ENCODE measurements around the gene PRIM2.

The PRIM2 gene, protein sequence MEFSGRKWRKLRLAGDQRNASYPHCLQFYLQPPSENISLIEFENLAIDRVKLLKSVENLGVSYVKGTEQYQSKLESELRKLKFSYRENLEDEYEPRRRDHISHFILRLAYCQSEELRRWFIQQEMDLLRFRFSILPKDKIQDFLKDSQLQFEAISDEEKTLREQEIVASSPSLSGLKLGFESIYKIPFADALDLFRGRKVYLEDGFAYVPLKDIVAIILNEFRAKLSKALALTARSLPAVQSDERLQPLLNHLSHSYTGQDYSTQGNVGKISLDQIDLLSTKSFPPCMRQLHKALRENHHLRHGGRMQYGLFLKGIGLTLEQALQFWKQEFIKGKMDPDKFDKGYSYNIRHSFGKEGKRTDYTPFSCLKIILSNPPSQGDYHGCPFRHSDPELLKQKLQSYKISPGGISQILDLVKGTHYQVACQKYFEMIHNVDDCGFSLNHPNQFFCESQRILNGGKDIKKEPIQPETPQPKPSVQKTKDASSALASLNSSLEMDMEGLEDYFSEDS

DNA sequence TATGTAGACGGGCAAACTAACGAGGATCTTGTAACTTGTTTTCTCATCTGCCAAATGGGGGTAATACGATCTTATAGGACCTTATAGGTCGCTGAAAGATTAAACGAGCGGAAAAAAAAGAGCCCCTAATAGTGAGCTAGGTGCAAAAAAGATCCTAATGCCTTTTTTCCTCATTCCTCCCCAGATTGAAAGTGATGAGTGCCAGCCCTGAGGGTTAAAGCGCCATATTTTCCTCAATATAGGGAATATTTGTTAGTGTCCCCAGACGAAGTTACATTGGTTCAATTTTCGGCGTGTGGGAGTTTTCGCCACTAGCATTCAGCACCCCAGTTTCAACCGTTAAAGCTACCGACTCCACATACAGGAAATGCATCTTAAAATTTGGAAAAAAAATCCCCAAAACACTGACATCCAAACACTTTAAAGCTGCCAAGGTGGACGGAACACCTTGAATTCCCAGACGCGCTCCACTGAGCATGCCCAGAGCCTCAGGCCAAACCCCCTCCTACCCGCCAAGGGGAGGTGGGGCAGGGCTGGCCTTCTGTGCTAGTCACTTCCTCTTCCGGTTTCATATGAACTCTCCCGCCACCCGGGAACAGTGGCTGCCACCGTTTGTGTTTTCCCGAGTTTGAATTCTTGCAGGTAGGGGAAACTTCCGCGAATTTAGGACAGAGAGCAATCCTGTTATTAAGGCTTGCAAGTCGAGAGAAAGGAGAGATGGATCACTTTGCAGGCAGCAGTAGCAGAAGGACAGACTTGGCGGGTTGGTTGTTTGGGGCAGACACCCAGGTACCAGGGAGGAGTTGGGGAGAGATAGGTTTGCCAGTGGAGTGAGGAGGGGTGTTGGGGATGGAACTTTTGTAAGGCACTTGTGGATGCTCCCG lies at the start of gene PRIM2:
Gene PRIM2 (plus strand): TSS at position 571 of the 884 bp plus-strand sequence. CDS start 816 bp downstream, outside the sequence.
- TF ChIP-seq CSRNP3 (CRISPR knock-in tag; IDR thresholded peaks at IDR 0.05) (no peak), CSDC2 (CRISPR knock-in tag; IDR thresholded peaks at IDR 0.05) (no peak), SNAI2 (CRISPR knock-in tag; IDR thresholded peaks at IDR 0.05) (no peak), ZC3H10 (CRISPR knock-in tag; IDR thresholded peaks at IDR 0.05) (no peak), ZFP30 (CRISPR knock-in tag; IDR thresholded peaks at IDR 0.05) (no peak), ZFP3 (CRISPR knock-in tag; IDR thresholded peaks at IDR 0.05) (no peak), ZNF70 (CRISPR knock-in tag; IDR thresholded peaks at IDR 0.05) (no peak), GLIS3 (CRISPR knock-in tag; IDR thresholded peaks at IDR 0.05) (no peak), BACH2 (CRISPR knock-in tag; IDR thresholded peaks at IDR 0.05; ENCODE audit: borderline replicate concordance) (no peak), ISL1 (CRISPR knock-in tag; IDR thresholded peaks at IDR 0.05) (no peak), OSR1 (CRISPR knock-in tag; IDR thresholded peaks at IDR 0.05) (no peak), TCF4 (CRISPR knock-in tag; IDR thresholded peaks at IDR 0.05; ENCODE audit: borderline replicate concordance) (no peak), ARNTL (CRISPR knock-in tag; IDR thresholded peaks at IDR 0.05; ENCODE audit: borderline replicate concordance, low read depth) (no peak), TOX (CRISPR knock-in tag; IDR thresholded peaks at IDR 0.05; ENCODE audit: borderline replicate concordance) (no peak), ZNF565 (CRISPR knock-in tag; conservative IDR thresholded peaks at IDR 0.05; ENCODE audit: low read depth) (no peak)
- TF ChIP-seq, protein P1, sequence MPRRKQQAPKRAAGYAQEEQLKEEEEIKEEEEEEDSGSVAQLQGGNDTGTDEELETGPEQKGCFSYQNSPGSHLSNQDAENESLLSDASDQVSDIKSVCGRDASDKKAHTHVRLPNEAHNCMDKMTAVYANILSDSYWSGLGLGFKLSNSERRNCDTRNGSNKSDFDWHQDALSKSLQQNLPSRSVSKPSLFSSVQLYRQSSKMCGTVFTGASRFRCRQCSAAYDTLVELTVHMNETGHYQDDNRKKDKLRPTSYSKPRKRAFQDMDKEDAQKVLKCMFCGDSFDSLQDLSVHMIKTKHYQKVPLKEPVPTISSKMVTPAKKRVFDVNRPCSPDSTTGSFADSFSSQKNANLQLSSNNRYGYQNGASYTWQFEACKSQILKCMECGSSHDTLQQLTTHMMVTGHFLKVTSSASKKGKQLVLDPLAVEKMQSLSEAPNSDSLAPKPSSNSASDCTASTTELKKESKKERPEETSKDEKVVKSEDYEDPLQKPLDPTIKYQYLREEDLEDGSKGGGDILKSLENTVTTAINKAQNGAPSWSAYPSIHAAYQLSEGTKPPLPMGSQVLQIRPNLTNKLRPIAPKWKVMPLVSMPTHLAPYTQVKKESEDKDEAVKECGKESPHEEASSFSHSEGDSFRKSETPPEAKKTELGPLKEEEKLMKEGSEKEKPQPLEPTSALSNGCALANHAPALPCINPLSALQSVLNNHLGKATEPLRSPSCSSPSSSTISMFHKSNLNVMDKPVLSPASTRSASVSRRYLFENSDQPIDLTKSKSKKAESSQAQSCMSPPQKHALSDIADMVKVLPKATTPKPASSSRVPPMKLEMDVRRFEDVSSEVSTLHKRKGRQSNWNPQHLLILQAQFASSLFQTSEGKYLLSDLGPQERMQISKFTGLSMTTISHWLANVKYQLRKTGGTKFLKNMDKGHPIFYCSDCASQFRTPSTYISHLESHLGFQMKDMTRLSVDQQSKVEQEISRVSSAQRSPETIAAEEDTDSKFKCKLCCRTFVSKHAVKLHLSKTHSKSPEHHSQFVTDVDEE (CRISPR knock-in tag; IDR thresholded peaks at IDR 0.05), result no peak
- TF ChIP-seq, protein P2, sequence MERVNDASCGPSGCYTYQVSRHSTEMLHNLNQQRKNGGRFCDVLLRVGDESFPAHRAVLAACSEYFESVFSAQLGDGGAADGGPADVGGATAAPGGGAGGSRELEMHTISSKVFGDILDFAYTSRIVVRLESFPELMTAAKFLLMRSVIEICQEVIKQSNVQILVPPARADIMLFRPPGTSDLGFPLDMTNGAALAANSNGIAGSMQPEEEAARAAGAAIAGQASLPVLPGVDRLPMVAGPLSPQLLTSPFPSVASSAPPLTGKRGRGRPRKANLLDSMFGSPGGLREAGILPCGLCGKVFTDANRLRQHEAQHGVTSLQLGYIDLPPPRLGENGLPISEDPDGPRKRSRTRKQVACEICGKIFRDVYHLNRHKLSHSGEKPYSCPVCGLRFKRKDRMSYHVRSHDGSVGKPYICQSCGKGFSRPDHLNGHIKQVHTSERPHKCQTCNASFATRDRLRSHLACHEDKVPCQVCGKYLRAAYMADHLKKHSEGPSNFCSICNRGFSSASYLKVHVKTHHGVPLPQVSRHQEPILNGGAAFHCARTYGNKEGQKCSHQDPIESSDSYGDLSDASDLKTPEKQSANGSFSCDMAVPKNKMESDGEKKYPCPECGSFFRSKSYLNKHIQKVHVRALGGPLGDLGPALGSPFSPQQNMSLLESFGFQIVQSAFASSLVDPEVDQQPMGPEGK (CRISPR knock-in tag; IDR thresholded peaks at IDR 0.05; ENCODE audit: borderline replicate concordance), result no peak
- TF ChIP-seq, protein P3, sequence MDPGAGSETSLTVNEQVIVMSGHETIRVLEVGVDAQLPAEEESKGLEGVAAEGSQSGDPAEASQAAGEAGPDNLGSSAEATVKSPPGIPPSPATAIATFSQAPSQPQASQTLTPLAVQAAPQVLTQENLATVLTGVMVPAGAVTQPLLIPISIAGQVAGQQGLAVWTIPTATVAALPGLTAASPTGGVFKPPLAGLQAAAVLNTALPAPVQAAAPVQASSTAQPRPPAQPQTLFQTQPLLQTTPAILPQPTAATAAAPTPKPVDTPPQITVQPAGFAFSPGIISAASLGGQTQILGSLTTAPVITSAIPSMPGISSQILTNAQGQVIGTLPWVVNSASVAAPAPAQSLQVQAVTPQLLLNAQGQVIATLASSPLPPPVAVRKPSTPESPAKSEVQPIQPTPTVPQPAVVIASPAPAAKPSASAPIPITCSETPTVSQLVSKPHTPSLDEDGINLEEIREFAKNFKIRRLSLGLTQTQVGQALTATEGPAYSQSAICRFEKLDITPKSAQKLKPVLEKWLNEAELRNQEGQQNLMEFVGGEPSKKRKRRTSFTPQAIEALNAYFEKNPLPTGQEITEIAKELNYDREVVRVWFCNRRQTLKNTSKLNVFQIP (CRISPR knock-in tag; IDR thresholded peaks at IDR 0.05; ENCODE audit: borderline replicate concordance, low read depth), result no peak
- peak; percentile 78 for ATAC-seq

DNA sequence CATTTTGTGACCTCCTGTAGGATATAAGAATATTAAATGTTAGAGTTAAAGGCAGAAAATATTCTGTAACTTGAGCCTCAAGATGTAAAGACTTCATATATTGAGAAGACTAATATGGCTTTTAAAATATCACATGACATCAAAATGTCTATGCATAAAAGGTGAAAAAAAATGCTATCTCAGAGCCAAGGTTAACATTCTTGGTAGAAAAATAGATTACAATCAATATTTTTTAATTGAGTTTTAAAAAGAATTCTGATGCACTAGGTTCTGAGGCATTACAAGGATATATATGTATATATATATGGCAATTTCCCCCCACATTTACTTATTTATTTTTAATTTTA lies 49.2 kb upstream of the PRIM2 start:
- no peak for TF ChIP-seq ZNF565 (CRISPR knock-in tag; conservative IDR thresholded peaks at IDR 0.05; ENCODE audit: low read depth)
- no peak for TF ChIP-seq RARB (CRISPR knock-in tag; IDR thresholded peaks at IDR 0.05)
- TF ChIP-seq, protein P2 (CRISPR knock-in tag; IDR thresholded peaks at IDR 0.05; ENCODE audit: borderline replicate concordance), result no peak
- no peak for TF ChIP-seq ESRRG (CRISPR knock-in tag; IDR thresholded peaks at IDR 0.05)
- no peak for TF ChIP-seq CSDC2 (CRISPR knock-in tag; IDR thresholded peaks at IDR 0.05)
- no peak for TF ChIP-seq BACH2 (CRISPR knock-in tag; IDR thresholded peaks at IDR 0.05; ENCODE audit: borderline replicate concordance)
- TF ChIP-seq, protein P4, sequence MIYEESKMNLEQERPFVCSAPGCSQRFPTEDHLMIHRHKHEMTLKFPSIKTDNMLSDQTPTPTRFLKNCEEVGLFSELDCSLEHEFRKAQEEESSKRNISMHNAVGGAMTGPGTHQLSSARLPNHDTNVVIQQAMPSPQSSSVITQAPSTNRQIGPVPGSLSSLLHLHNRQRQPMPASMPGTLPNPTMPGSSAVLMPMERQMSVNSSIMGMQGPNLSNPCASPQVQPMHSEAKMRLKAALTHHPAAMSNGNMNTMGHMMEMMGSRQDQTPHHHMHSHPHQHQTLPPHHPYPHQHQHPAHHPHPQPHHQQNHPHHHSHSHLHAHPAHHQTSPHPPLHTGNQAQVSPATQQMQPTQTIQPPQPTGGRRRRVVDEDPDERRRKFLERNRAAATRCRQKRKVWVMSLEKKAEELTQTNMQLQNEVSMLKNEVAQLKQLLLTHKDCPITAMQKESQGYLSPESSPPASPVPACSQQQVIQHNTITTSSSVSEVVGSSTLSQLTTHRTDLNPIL (CRISPR knock-in tag; IDR thresholded peaks at IDR 0.05; ENCODE audit: low read depth), result no peak
- TF ChIP-seq TCF4 (CRISPR knock-in tag; IDR thresholded peaks at IDR 0.05; ENCODE audit: borderline replicate concordance), result no peak
- no peak for TF ChIP-seq TOX (CRISPR knock-in tag; IDR thresholded peaks at IDR 0.05; ENCODE audit: borderline replicate concordance)
- no peak for TF ChIP-seq ZC3H10 (CRISPR knock-in tag; IDR thresholded peaks at IDR 0.05)
- TF ChIP-seq, protein P3 (CRISPR knock-in tag; IDR thresholded peaks at IDR 0.05; ENCODE audit: borderline replicate concordance, low read depth), result no peak
- TF ChIP-seq ARNTL (CRISPR knock-in tag; IDR thresholded peaks at IDR 0.05; ENCODE audit: borderline replicate concordance, low read depth), result no peak
- no peak for TF ChIP-seq ZNF8 (CRISPR knock-in tag; IDR thresholded peaks at IDR 0.05)
- no peak for ATAC-seq
